Measurements from ENCODE around the gene IQGAP2.
"Not testable (repeated sequence)": the region's sequence is repeated elsewhere in the genome, so short reads cannot be mapped to it uniquely, and the experiment has no call there.

The IQGAP2 gene

GRCh38 chr5:76504901-76505564 lies 101.9 kb downstream of the IQGAP2 start:
- no peak for DNase-seq (ENCODE audit: low read depth)

GRCh38 chr5:76513476-76513875 lies 110.4 kb downstream of the IQGAP2 start:
- no peak for DNase-seq (ENCODE audit: low read depth)

GRCh38 chr5:76514292-76514691 lies 111.2 kb downstream of the IQGAP2 start:
- DNase-seq (ENCODE audit: low read depth): no peak

- DNase-seq (ENCODE audit: low read depth): no peak
These were observed 111.6 kb downstream of the IQGAP2 start for GRCh38 chr5:76514713-76515112.

- no peak for DNase-seq (ENCODE audit: low read depth)
These were observed 114.2 kb downstream of the IQGAP2 start for GRCh38 chr5:76517334-76517733.

GRCh38 chr5:76518246-76518645 lies 115.2 kb downstream of the IQGAP2 start:
- not testable (repeated sequence) for DNase-seq (ENCODE audit: low read depth)

GRCh38 chr5:76521240-76521758 lies 118.2 kb downstream of the IQGAP2 start:
- peak; percentile 55 for DNase-seq (ENCODE audit: low read depth)

- DNase-seq (ENCODE audit: low read depth): no peak
These were observed 119.2 kb downstream of the IQGAP2 start for GRCh38 chr5:76522103-76522935.

GRCh38 chr5:76524101-76524835 lies 121.2 kb downstream of the IQGAP2 start:
- no peak for DNase-seq (ENCODE audit: low read depth)

GRCh38 chr5:76524868-76525267 lies 121.8 kb downstream of the IQGAP2 start:
- DNase-seq (ENCODE audit: low read depth): no peak

GRCh38 chr5:76525956-76526355 lies 122.9 kb downstream of the IQGAP2 start:
- no peak for DNase-seq (ENCODE audit: low read depth)

GRCh38 chr5:76526950-76527583 lies 124.0 kb downstream of the IQGAP2 start:
- no peak for DNase-seq (ENCODE audit: low read depth)

- DNase-seq (ENCODE audit: low read depth): no peak
These were observed 124.6 kb downstream of the IQGAP2 start for GRCh38 chr5:76527685-76528161.

GRCh38 chr5:76528547-76529331 lies 125.7 kb downstream of the IQGAP2 start:
- no peak for DNase-seq (ENCODE audit: low read depth)

GRCh38 chr5:76529464-76530344 lies 126.6 kb downstream of the IQGAP2 start:
- no peak for DNase-seq (ENCODE audit: low read depth)

- no peak for DNase-seq (ENCODE audit: low read depth)
These were observed 129.0 kb downstream of the IQGAP2 start for GRCh38 chr5:76532052-76532451.

GRCh38 chr5:76532973-76533372 lies 129.9 kb downstream of the IQGAP2 start:
- no peak for DNase-seq (ENCODE audit: low read depth)

- no peak for DNase-seq (ENCODE audit: low read depth)
These were observed 132.5 kb downstream of the IQGAP2 start for GRCh38 chr5:76535577-76535976.

GRCh38 chr5:76537073-76537543 lies 134.0 kb downstream of the IQGAP2 start:
- DNase-seq (ENCODE audit: low read depth): no peak

- no peak for DNase-seq (ENCODE audit: low read depth)
These were observed 139.2 kb downstream of the IQGAP2 start for GRCh38 chr5:76542241-76542640.

Measured in stromal cell of bone marrow (primary cell).